GM18505 (cell line): Measurements from ENCODE around the gene POU5F1.
"Not testable (repeated sequence)": the region's sequence is repeated elsewhere in the genome, so short reads cannot be mapped to it uniquely, and the experiment has no call there.

Experiments used
- ATAC-seq: cut with Tn5 transposase; IDR thresholded peaks from one replicate; pipeline ENCODE4 v1.9.1; 2021; ENCODE audit not compliant: unreplicated experiment
- POLR2A ChIP-seq: IDR thresholded peaks from 4 replicates; pipeline ENCODE4 v1.6.1; 2011; ENCODE audit warnings: borderline replicate concordance; ENCODE audit not compliant: insufficient read depth, insufficient read length; ENCODE audit errors: extremely low read depth

POU5F1 gene

DNA sequence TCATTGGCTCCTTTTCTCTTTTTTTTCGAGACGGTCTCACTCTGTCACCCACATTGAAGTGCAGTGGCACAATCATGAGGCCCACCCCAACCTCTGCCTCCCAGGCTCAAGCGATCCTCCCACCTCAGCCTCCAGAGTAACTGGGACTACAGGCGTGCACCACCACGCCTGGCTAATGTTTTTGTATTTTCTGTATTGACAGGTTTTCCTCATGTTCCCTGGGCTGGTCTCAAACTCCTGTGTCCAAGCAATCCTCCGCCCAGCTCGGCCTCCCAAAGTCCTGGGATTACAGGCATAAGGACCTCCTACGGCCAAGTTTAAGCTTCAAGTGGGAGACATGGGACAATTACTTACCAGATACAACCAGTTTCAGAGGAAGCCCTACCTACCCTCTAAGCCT lies 9.4 kb upstream of the POU5F1 start:
- TF ChIP-seq POLR2A, result no peak
- ATAC-seq, result no peak

DNA sequence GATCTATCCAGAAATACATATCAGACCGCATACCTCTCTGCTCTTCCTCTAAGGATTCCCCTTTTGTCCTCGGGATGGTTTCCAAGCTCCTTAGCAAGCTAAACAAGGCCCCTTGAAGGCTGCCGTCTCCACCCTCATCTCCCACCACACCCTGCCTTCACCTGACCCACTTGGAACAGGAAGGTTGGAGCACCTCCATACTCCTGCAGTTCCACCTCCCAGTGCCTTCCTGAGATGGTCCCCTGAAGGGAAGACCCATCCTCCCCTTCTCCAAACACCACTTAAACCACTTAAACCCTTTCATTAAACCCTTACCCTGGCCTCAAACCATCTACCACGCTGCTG lies 8.5 kb upstream of the POU5F1 start:
- no peak for ATAC-seq
- TF ChIP-seq POLR2A, result no peak

DNA sequence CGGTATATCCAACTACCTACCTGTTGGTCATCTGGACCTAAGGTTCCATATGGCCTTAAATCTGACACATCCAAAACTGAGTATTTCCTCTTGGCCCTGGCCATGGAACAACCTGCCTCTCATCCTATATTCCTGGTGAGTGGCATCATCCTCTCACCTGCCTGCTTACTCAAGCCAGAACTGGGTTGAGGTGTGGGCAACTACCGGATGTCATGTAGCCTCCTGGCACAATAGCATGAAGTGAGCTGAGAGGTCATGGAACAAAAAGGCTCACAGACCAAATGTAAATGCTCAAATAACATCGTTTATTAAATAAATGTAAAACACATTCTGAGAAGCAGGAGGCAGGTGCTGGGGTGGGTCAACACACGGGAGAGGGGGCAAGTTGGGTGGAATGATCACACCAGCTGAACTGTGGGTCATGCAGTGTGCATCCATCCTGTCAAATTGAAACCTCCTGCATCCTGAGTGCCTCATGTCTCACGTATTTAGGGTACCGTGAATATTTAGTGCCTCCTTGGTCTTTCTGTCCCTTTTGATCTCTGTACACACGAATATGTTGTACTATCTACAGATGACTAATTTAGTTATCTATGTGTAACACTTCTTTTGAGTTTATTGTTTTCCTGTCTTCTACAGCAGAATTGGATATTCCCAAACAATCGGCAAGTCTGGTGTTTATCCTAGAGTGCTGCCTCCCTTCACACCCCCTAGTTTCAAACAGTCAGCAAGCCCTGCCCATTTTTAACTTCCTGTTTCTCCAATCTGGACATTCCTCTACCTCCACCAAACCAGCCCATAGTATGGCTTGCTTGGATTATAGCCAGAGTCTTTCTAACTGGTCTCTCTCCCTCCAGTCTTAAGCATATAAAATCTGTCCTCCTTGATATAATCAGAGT lies 7.9 kb upstream of the POU5F1 start:
- no peak for ATAC-seq
- no peak for TF ChIP-seq POLR2A

- ATAC-seq, result no peak
- TF ChIP-seq POLR2A, result no peak
Measured at GRCh38 chr6:31175971-31176370, 5.5 kb upstream of the POU5F1 start.

DNA sequence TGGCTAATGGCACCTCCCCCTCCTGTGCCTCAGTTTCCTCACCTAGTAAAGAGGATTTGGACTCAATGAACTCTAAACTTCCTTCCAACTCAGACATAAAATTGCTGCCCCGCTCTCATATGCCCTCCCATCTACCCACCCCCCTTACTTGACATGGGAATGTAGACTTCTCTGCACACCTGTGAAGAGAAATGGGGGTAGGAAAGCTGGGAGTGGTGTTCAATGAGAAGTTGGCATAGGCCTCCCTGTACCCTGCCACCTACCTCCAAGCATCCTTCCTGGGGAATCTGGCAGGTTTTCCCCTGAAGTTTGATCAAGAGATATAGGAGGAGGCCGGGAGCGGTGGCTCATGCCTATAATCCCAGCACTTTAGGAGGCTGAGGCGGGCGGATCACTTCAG lies 3.9 kb upstream of the POU5F1 start:
- TF ChIP-seq POLR2A, result no peak
- ATAC-seq, result no peak

- no peak for TF ChIP-seq POLR2A
- no peak for ATAC-seq
Measured at GRCh38 chr6:31173406-31173805, 2.9 kb upstream of the POU5F1 start.

DNA sequence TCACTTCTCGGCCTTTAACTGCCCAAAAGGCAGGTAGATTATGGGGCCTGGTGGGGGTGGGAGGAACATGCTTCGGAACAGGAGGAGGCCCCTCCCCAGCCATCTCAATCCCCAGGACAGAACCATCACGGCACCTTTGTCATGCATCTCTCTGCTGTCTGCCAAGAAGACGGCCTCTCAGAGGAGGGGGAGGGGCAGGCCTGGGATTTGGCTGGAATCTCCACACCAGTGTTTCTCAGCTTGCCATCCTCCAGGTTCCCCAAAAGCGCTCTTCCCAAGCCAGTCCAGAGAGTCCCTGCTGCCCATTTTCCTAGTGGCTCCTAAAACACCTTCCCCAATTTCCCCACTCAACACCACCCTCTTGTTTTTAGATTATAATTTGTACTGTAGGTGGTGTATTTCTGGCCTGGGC lies 2.5 kb upstream of the POU5F1 start:
- ATAC-seq, result no peak
- no peak for TF ChIP-seq POLR2A

GRCh38 chr6:31171931-31172905 lies 1.7 kb upstream of the POU5F1 start:
- no peak for ATAC-seq
- TF ChIP-seq POLR2A, result no peak

DNA sequence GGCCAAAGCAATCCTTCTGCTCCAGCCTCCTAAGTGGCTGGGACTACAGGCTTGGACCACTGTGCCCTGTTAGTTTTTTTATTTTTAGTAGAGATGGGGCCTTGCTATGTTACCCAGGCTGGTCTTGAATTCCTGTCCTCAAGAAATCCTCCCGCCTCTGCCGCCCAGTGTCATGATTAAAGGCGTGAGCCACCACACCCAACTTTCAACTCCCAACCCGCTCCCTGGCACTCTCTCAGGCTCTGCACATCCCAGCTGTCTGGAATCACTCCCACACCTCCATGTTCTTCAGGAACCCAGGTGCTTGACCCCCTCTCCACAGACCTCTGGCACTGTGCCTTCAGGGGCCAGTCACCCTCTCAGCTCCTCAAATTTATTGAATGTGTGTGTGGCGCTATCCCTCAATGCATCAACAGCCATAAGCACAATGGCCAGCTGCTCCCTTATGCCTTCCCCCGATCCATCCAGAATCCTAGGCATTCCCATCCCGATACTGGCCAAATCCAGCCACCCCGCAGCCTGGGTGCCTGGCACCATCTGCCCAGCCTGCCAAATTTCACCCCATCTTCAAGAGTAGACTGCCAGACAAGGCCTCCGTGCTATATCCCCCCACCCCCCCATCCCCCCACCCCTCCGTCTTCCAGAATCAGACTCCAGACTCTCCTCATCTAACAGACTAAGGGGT lies 647 bp upstream of the POU5F1 start:
- no peak for TF ChIP-seq POLR2A
- no peak for ATAC-seq

DNA sequence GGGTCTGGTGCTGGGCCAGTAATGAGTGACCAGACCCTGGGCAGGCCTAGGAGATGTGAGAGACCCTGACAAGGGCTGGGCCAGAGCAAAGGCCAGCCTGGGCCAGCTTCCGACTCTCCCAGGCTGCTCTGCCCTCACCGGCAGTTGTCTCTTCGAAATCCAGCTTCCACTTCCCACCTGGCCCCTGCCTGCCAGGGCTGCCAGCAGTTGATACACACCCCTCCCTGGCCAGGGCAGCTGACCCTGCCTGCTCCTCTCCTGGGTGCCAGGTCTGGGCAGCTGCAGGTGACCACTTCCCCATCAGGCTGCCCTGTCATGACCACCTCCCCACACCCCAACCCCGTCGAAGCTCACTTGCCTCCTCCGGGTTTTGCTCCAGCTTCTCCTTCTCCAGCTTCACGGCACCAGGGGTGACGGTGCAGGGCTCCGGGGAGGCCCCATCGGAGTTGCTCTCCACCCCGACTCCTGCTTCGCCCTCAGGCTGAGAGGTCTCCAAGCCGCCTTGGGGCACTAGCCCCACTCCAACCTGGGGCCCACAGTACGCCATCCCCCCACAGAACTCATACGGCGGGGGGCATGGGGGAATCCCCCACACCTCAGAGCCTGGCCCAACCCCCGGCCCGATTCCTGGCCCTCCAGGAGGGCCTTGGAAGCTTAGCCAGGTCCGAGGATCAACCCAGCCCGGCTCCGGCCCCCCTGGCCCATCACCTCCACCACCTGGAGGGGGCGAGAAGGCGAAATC lies 453 bp downstream of the POU5F1 start:
- not testable (repeated sequence) for ATAC-seq

DNA sequence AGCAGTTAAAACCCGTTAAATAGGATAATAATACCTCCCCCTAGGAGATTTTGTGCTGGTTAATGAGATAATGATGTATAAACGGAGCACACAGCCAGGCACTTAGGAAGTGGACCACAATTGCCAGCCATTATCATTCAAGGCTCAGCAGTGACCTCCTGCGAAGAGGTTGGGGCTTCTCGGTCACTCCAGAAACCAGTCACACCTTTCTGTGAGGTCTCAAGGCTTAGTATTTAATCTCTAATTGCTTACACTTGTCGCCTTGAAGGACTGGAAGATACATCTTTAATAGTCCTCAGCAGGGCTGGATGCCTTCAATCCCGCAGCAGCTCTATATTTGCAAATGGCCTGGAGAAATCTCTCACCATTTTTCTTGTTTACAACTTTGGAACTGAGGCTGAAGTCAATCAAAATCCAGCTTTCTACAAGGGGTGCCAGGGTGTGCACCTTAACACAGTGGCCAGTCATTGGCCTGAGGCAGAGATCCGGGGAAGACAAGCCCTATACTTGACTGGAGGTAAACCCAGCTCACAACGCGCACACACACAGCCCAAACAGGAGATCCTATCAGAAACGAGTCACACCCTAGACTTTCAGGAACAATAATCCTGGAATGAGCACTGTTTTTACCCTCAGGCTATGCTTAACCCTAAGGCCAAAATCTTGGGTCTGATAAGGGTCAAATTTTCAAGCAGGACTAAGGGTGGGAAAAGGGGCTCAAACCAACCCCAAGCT lies 1.2 kb downstream of the POU5F1 start:
- ATAC-seq, result no peak
- TF ChIP-seq POLR2A, result no peak

DNA sequence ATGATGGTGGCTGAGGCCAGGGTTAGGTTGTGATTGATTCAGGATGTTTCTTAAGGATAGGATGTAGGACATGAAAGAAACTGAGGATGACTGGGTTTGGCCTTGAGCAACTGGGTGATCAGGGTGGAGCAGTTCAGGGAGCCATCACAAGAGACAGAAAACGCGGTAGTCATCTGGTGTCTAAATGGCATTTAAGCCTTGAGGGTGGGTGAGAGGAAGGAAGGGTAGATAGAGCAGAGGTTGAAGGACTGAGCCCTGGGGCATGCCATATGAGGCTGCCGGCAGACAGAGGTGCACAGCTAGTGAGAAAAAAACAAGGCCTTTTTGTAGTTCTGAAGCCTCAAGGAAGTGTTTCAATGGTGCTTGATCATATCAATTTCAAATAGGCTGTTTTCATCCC lies 1.9 kb downstream of the POU5F1 start:
- no peak for TF ChIP-seq POLR2A
- ATAC-seq, result no peak
